Endothelial cell of umbilical vein (primary cell): ENCODE measurements around the gene LONRF2.

ENCODE experiments used
- CTCF ChIP-seq, 2 donors: IDR thresholded peaks; 1 replicate in 1 of 2; 2 replicates in 1 of 2; pipeline ENCODE4 v1.5.1; 2011; ENCODE audit warnings: low read length in 2 of 2, mild to moderate bottlenecking in 2 of 2, moderate library complexity in 2 of 2, control low read depth in 1 of 2, inconsistent platforms in 1 of 2, low read depth in 1 of 2; ENCODE audit not compliant: insufficient read depth in 1 of 2; ENCODE audit errors: extremely low read depth in 1 of 2
- EZH2 ChIP-seq: IDR thresholded peaks from 2 replicates; pipeline ENCODE4 v1.6.1; 2012; ENCODE audit warnings: borderline replicate concordance, low read depth, mild to moderate bottlenecking, moderate library complexity, low read length, inconsistent platforms; ENCODE audit not compliant: severe bottlenecking
- FOS ChIP-seq: IDR thresholded peaks from 2 replicates; pipeline ENCODE4 v1.6.1; 2011; ENCODE audit warnings: mild to moderate bottlenecking, low read length, moderate library complexity, borderline replicate concordance; ENCODE audit not compliant: insufficient read depth
- JUN ChIP-seq: IDR thresholded peaks from 2 replicates; pipeline ENCODE4 v1.6.1; 2011; ENCODE audit warnings: borderline replicate concordance, low read depth; ENCODE audit not compliant: insufficient read length, insufficient read depth
- MYC ChIP-seq: IDR thresholded peaks from one replicate; pipeline ENCODE4 v1.6.1; 2011; ENCODE audit warnings: mild to moderate bottlenecking, low read depth, low read length
- POLR2A ChIP-seq: IDR thresholded peaks from 2 replicates; pipeline ENCODE4 v1.6.1; 2012; ENCODE audit warnings: low read depth, mild to moderate bottlenecking, control low read depth, low read length
- POLR2AphosphoS5 ChIP-seq: IDR thresholded peaks from 2 replicates; pipeline ENCODE4 v1.6.1; 2012; ENCODE audit warnings: low read depth, mild to moderate bottlenecking, control low read depth, low read length, moderate library complexity; ENCODE audit not compliant: insufficient read depth

GRCh38 chr2:100286318-100286717 lies 36.0 kb downstream of the LONRF2 start:
- TF ChIP-seq POLR2AphosphoS5 (no peak), EZH2 (no peak), MYC (no peak), FOS (no peak), CTCF (IDR thresholded peaks at IDR 0.05; ENCODE audit: extremely low read depth in 1 of 2, insufficient read depth in 1 of 2, low read depth in 1 of 2, low read length in 2 of 2) (no peak), JUN (no peak), POLR2A (no peak)
